Mesodermal cell (in vitro differentiated cells): ENCODE data around the gene HDAC4.
"Not testable (repeated sequence)": the region's sequence is repeated elsewhere in the genome, so short reads cannot be mapped to it uniquely, and the experiment has no call there.

Experiments
- H3K27ac ChIP-seq: 2 replicates; pipeline ENCODE4 v1.7.0; 2013; ENCODE audit warnings: mild to moderate bottlenecking, low read depth, low read length, moderate library complexity; ENCODE audit not compliant: severe bottlenecking
- H3K36me3 ChIP-seq: 2 replicates; pipeline ENCODE4 v1.7.1; 2013; ENCODE audit warnings: mild to moderate bottlenecking, low read length, moderate library complexity; ENCODE audit not compliant: control insufficient read depth, insufficient read depth
- H3K4me1 ChIP-seq: one replicate; pipeline ENCODE4 v1.7.1; 2013; ENCODE audit warnings: mild to moderate bottlenecking, low read length; ENCODE audit not compliant: insufficient read depth, control insufficient read depth, poor library complexity, severe bottlenecking
- H3K4me3 ChIP-seq: 2 replicates; pipeline ENCODE4 v1.7.0; 2013; ENCODE audit warnings: low read length, control low read depth, mild to moderate bottlenecking; ENCODE audit not compliant: insufficient read depth, poor library complexity, severe bottlenecking; ENCODE audit errors: extremely low read depth
- H3K9me3 ChIP-seq: 2 replicates; pipeline ENCODE4 v1.7.1; 2013; ENCODE audit warnings: mild to moderate bottlenecking, low read length, moderate library complexity; ENCODE audit not compliant: control insufficient read depth
- WGBS, 2 experiments: methylation state at CpG; one replicate each; pipeline ENCODE4 v1.1.5; 2013; ENCODE audit warnings: missing lambda C conversion rate in 2 of 2; ENCODE audit not compliant: insufficient coverage in 2 of 2; 5-methylcytosine and 5-hydroxymethylcytosine counted together

Gene HDAC4

DNA sequence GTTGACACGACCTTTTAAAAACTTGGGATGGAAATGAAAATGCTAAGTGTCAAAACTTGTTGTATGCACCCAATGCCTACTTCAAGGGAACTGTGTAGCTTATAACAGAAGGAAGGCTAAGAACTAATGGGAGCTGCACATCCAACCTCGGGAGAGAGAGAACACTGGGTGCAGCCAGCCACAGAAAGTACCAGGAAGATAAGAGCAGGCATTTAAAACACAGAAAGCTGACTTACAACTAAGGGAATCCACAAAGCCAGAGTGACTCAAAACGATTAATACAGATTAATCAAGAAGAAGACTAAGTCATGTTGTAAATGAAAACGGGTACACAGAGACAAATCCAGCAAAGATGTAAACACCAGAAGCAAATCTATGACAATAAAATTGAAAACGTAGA lies 113.4 kb downstream of the HDAC4 start:
- Histone ChIP-seq H3K27ac (no peak overlapping the region), H3K4me1 (peaks cover 44% of the 10 kb centered on the region), H3K36me3 (no peaks in the 10 kb centered on the region), H3K9me3 (no peaks in the 10 kb centered on the region), H3K4me3 (no peak overlapping the region)
- WGBS, 2 experiments = 82 to 90% methylated on average over 1 to 2 of the region's 5 CpGs

DNA sequence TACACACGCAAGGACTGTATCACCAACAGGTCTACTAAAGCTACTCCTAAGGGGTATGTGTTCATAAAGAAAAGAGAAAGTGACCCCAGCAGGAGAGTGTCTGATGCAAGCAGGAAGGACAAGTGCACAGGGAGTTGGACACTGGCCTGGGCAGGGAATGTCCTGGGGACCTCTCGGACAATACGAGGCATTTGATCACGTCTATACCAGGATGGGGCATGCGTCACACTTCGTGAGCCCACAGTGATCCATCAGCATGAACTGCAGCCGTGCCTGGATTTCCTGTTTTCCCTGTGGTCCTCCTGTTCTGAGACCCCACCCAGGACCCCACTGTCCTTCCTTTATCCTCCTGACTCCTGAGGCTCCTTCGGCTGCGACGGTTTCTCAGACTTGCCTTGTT lies 113.9 kb downstream of the HDAC4 start:
- WGBS, 2 experiments = 88 to 93% methylated on average over 6 to 9 of the region's 10 CpGs
- Histone ChIP-seq H3K36me3 (no peaks in the 10 kb centered on the region), H3K4me1 (peaks cover 44% of the 10 kb centered on the region), H3K9me3 (no peaks in the 10 kb centered on the region), H3K27ac (no peak overlapping the region), H3K4me3 (no peak overlapping the region)

DNA sequence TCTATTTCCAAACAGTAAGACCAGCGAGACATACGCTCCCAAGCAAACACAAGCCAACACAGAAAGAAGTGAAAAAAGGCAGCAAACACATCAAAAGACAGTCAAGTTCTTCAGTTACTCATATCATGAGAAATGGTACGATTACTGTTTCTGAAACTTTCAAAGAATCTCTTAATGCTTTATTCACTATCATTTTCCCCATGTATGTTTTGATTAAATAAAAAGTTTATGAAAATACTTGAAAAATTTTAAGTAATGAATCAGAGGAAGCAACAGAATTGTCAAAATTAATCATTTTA lies 114.9 kb downstream of the HDAC4 start:
- Histone ChIP-seq H3K9me3 (no peaks in the 10 kb centered on the region), H3K27ac (no peak overlapping the region), H3K4me3 (no peak overlapping the region), H3K4me1 (peaks cover 40% of the 10 kb centered on the region), H3K36me3 (no peaks in the 10 kb centered on the region)
- 100% methylated on average over 1 of the region's 3 CpGs; no CpG with 5 or more reads in 1 of the 2 experiments for WGBS, 2 experiments

DNA sequence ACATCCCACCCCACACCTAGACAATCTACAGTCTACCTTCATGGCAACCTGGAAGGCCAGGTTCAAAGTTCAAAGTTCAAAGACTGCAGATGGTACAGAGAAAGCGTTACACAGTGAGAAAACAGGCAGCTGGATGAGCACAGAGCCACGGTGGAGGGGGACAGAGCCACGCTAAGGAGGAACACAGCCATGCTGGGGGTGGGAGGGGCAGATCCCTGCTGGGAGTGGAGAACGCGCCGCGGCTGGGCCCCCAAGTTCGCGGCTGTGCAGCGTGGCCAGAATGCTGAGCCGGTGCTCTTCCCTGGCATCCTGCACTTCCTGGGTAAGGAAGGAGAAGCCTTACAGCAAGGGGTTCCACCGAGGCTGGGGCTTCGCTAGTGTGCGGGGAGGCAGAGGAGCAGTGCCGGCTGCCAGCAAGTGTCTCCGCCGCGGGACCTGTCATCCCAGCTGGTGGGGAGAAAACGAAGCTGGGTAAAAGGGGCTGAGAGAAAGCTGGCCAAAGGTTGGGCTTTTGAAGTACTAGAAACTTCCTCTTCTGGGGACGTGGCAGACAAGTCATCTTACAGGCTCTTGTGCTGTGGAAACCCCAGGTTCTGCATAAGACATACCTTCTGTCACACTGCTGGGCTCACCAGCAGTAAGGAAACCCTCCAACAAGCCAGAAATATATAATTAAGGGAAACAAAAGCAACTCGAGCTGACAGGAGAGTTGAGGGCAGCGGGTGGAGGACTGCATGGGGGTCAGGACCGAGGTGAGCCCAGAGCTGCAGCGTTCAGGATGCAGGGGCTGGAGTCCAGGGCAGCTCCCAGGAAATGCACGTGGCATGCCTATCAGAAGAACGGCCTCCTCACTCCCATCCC lies 115.5 kb downstream of the HDAC4 start:
- H3K36me3 ChIP-seq = no peaks in the 10 kb centered on the region
- 55 to 59% methylated on average over 18 to 20 of the region's 26 CpGs for WGBS, 2 experiments
- H3K4me1 ChIP-seq = peaks cover 35% of the 10 kb centered on the region
- peak overlapping the region; percentile 41 for H3K27ac ChIP-seq
- H3K9me3 ChIP-seq = no peaks in the 10 kb centered on the region
- H3K4me3 ChIP-seq = no peak overlapping the region

DNA sequence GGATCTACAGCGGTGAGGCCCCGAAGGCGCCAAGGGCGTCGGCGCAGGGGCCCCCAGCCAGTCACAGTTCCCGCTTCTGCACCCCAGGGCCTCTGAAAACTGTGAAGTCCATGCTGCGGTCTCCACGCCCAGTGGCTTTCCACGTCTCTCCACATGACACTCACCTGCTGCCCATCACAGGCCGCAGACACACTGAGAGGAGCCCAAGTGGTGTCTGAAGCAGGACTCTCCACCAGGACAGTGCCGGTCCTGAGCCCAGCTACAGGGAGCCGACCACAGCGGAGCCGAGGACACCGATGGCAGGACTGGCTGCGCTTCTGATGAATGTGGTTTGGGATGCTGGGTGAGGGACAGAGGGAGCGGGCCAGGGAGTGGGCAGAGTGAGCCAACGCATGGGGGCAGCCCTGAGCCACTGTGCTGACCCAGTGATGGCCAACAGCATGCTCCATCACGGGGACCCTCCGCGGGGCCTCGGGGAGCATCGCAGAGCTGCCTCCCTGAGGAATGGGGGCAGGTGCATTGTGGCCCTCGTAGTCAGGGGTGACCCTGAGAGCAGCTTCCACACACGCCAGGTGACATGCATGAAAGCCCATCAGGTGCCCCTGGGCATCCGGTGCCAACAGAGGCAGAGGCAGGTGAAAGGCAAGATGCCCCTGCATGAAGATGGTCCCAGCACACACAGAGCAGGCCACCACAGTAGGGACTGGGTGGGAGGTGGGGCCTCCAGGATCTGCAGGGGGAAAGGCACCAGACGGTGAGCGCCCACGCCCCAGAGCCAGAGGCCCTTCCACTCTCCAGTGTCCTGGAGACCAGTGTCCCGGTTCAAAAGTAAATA lies 116.6 kb downstream of the HDAC4 start:
- no peaks in the 10 kb centered on the region for H3K9me3 ChIP-seq
- WGBS, 2 experiments = 93 to 94% methylated on average over 27 to 30 of the region's 31 CpGs
- H3K4me3 ChIP-seq = no peak overlapping the region
- H3K27ac ChIP-seq = no peak overlapping the region
- H3K4me1 ChIP-seq = peaks cover 37% of the 10 kb centered on the region
- H3K36me3 ChIP-seq = no peaks in the 10 kb centered on the region

DNA sequence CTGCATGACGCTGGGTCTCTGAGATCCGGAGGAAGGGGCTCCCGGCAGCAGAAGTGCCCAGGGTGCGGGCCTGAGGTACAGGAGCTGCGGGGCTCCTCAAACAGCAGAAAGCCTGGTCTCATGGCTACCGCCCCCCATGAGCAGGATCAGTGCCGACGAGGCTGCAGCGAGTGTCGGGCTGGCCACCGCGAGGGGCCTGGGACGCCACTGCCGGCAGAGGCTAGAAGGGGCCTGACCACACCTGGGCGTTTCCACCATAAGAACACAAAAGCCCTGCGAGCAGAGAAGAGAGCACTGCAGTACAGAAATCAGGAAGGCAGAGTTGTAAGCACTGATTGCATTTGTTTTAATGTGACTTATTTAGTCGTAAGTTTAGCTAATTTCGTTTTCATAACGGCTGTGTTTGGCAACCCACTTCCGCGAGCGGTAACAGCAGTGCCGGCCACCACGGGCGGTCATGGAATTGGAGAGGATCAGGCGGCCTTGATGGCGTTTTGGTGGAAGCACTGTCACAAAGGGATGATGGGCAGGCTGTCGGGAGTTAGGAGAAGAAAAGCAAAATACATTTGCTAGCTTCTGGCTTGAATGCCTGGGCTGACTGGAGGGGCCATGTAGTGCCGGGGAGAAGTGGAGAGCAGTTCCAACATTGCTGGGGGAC lies 117.4 kb downstream of the HDAC4 start:
- Histone ChIP-seq H3K9me3 (no peaks in the 10 kb centered on the region), H3K36me3 (no peaks in the 10 kb centered on the region), H3K27ac (no peak overlapping the region), H3K4me1 (peaks cover 32% of the 10 kb centered on the region), H3K4me3 (no peak overlapping the region)
- WGBS, 2 experiments = 95 to 96% methylated on average over 27 to 29 of the region's 29 CpGs

DNA sequence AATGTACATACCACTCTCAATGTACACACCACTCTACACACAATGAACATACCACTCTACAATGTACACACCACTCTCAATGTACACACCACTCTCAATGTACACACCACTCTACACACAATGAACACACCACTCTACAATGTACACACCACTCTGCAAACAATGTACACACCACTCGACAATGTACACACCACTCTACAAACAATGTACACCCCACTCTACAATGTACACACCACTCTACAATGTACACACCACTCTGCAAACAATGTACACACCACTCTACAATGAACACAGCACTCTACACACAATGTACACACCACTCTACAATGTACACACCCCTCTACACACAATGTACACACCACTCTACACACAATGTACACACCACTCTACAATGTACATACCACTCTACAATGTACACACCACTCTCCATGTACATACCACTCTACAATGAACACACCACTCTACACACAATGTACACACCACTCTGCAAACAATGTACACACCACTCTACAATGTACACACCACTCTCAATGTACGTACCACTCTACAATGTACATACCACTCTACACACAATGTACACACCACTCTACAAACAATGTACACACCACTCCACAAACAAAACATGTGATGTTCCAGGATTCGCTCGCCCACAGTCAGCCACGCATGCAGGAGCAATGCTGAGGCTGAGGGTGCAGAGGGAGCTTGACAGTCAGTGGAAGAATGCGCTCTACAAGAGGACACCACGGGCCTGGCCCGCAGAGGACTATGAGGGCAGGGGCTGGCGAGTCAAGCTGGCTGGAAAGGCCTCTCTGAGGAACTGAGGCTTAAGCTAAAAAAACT lies 118.2 kb downstream of the HDAC4 start:
- Histone ChIP-seq H3K4me1 (peaks cover 26% of the 10 kb centered on the region), H3K36me3 (no peaks in the 10 kb centered on the region), H3K27ac (no peak overlapping the region), H3K4me3 (no peak overlapping the region), H3K9me3 (no peaks in the 10 kb centered on the region)
- WGBS, 2 experiments = 93 to 100% methylated on average over 4 to 8 of the region's 9 CpGs

DNA sequence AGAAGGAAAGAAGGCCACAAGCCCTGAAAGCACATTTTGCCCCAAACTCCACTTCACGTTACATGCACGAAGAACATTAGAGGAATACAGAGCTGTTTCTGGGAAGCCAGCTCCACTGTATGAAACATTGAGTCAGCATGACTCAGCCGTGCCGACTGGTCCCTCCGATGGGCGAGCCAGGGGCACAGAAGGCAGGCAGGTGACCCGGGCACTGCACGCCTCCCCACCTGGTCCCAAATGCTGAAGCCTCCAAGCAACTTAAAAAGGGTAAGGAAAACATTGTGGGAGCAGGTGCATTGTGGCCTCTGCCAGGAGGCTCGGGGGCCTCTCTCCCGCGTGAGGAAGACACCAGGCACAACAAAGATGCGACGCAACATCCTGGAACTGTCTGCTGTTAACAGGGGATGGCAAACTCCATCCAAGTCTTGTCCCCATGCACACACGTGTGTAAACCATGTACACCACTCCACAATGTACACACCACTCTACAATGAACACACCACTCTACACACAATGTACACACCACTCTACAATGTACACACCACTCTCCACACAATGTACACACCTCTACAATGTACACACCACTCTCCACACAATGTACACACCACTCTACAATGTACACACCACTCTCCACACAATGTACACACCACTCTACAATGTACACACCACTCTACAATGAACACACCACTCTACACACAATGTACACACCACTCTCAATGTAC lies 120.4 kb downstream of the HDAC4 start:
- not testable (repeated sequence) for H3K36me3 ChIP-seq, H3K4me3 ChIP-seq, H3K9me3 ChIP-seq, H3K27ac ChIP-seq
- WGBS, 2 experiments = 94% methylated on average over 14 of the region's 14 CpGs
- peaks cover 13% of the 10 kb centered on the region for H3K4me1 ChIP-seq

DNA sequence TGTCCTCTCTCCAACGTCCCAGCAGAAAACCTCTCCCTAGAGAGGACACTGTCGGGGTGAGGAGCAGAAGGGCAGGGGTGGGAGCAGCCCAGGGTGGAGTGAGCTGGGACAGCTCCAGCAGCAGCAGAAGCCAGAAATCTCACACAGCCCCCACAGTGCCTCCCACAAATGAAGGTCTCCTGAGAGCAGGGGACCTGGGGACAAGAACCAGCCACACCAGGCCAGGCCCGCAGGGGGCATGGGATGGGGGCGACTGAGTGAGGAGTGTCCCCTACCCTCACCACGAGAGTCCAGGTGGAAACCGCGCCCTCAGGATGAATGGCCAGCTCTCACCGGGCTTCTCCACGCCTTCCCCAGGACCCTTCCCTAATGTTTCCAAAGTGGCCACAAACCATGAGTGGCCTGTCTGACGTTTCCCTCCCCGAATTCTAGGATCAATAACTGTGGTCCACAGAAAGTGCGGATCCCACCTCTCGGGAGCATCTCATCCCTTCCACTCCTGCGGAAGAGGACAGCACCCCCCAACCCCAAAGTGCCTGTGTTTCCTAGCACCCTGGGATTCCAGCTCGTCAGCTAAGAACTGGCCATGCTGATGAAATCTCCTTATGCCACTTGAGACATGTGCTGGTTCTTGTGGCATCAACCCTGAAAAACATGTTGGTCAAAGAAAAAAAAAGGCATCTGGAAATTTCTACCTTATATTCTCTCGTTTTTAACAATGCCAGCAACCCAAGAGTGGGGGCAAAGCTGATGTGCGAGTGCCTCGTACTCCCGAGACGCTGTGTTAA lies 121.1 kb downstream of the HDAC4 start:
- 90 to 96% methylated on average over 17 to 18 of the region's 20 CpGs for WGBS, 2 experiments
- H3K4me1 ChIP-seq = peaks cover 6% of the 10 kb centered on the region
- H3K4me3 ChIP-seq = no peak overlapping the region
- H3K27ac ChIP-seq = no peak overlapping the region
- no peaks in the 10 kb centered on the region for H3K9me3 ChIP-seq
- no peaks in the 10 kb centered on the region for H3K36me3 ChIP-seq
